Fibroblast of lung (primary cell): ENCODE data around the gene MSH3.

Experiments
- CTCF ChIP-seq, 2 donors: IDR thresholded peaks in 1 of 2; conservative IDR thresholded peaks in 1 of 2; 1 replicate in 1 of 2; 2 replicates in 1 of 2; pipeline ENCODE4 v1.5.1; 2011 to 2012; ENCODE audit warnings: low read length in 2 of 2, control low read depth in 1 of 2, inconsistent platforms in 1 of 2, low read depth in 1 of 2, mild to moderate bottlenecking in 1 of 2
- EZH2 ChIP-seq: IDR thresholded peaks from 2 replicates; pipeline ENCODE4 v1.5.1; 2012; ENCODE audit warnings: low read length, control low read depth, mild to moderate bottlenecking; ENCODE audit errors: missing control alignments

GRCh38 chr5:80777347-80778287 lies 123.2 kb downstream of the MSH3 start:
- no peak for TF ChIP-seq CTCF (conservative IDR thresholded peaks at IDR 0.05 in 1 of 2, IDR thresholded peaks at IDR 0.05 in 1 of 2; ENCODE audit: low read depth in 1 of 2, low read length in 2 of 2)
- TF ChIP-seq EZH2, result no peak
